Measurements from ENCODE around the gene ADISSP.

DNA sequence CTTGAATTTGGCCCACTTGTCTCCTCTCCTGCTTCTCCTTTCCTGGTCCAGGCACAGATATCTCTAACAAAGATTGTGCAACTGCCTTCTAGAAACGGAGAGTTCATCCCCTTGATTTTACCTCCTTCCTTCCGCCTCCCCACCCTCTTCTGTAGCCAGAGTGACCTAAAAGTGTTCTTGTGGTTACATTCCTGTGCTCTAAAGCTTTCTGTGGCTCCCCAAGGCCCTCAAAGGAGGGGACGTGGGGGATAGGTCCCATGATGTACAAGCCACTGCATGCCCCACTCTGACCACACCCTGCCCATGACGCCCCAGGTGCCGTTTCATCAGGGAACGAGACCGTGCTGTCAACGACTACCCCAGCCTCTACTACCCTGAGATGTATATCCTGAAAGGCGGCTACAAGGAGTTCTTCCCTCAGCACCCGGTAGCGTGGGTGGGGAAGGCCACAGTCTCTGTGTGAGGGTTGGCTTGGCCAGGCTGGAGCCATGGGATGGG lies 36.8 kb upstream of the ADISSP start:
- TF ChIP-seq SRSF1 (optimal IDR thresholded peaks at IDR 0.05; ENCODE audit: low read depth, low read length): no peak
- no peak for TF ChIP-seq ZNF136 (CRISPR knock-in tag; IDR thresholded peaks at IDR 0.05; ENCODE audit: low read depth)
- TF ChIP-seq, protein P1, sequence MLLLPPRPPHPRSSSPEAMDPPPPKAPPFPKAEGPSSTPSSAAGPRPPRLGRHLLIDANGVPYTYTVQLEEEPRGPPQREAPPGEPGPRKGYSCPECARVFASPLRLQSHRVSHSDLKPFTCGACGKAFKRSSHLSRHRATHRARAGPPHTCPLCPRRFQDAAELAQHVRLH (CRISPR knock-in tag; IDR thresholded peaks at IDR 0.05; ENCODE audit: borderline replicate concordance, low read depth): no peak
- no peak for TF ChIP-seq ZFX (CRISPR knock-in tag; IDR thresholded peaks at IDR 0.05; ENCODE audit: low read depth)
- no peak for TF ChIP-seq POLR2AphosphoS5 (IDR thresholded peaks at IDR 0.05; ENCODE audit: low read depth, low read length)
- TF ChIP-seq SNAPC2 (CRISPR knock-in tag; IDR thresholded peaks at IDR 0.05): no peak
- TF ChIP-seq PRDM10 (CRISPR knock-in tag; IDR thresholded peaks at IDR 0.05; ENCODE audit: low read depth): no peak
- TF ChIP-seq, protein P2, sequence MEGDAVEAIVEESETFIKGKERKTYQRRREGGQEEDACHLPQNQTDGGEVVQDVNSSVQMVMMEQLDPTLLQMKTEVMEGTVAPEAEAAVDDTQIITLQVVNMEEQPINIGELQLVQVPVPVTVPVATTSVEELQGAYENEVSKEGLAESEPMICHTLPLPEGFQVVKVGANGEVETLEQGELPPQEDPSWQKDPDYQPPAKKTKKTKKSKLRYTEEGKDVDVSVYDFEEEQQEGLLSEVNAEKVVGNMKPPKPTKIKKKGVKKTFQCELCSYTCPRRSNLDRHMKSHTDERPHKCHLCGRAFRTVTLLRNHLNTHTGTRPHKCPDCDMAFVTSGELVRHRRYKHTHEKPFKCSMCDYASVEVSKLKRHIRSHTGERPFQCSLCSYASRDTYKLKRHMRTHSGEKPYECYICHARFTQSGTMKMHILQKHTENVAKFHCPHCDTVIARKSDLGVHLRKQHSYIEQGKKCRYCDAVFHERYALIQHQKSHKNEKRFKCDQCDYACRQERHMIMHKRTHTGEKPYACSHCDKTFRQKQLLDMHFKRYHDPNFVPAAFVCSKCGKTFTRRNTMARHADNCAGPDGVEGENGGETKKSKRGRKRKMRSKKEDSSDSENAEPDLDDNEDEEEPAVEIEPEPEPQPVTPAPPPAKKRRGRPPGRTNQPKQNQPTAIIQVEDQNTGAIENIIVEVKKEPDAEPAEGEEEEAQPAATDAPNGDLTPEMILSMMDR (CRISPR knock-in tag; IDR thresholded peaks at IDR 0.05): no peak
- no peak for TF ChIP-seq RFX5 (IDR thresholded peaks at IDR 0.05; ENCODE audit: low read depth, low read length)
- TF ChIP-seq MAFK (conservative IDR thresholded peaks at IDR 0.05 in 1 of 2, IDR thresholded peaks at IDR 0.05 in 1 of 2; ENCODE audit: low read length in 2 of 2): no peak
- TF ChIP-seq, protein P3, sequence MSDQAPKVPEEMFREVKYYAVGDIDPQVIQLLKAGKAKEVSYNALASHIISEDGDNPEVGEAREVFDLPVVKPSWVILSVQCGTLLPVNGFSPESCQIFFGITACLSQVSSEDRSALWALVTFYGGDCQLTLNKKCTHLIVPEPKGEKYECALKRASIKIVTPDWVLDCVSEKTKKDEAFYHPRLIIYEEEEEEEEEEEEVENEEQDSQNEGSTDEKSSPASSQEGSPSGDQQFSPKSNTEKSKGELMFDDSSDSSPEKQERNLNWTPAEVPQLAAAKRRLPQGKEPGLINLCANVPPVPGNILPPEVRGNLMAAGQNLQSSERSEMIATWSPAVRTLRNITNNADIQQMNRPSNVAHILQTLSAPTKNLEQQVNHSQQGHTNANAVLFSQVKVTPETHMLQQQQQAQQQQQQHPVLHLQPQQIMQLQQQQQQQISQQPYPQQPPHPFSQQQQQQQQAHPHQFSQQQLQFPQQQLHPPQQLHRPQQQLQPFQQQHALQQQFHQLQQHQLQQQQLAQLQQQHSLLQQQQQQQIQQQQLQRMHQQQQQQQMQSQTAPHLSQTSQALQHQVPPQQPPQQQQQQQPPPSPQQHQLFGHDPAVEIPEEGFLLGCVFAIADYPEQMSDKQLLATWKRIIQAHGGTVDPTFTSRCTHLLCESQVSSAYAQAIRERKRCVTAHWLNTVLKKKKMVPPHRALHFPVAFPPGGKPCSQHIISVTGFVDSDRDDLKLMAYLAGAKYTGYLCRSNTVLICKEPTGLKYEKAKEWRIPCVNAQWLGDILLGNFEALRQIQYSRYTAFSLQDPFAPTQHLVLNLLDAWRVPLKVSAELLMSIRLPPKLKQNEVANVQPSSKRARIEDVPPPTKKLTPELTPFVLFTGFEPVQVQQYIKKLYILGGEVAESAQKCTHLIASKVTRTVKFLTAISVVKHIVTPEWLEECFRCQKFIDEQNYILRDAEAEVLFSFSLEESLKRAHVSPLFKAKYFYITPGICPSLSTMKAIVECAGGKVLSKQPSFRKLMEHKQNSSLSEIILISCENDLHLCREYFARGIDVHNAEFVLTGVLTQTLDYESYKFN (CRISPR knock-in tag; conservative IDR thresholded peaks at IDR 0.05): no peak

Measured in HepG2 (cell line).